GM18508 (cell line): ENCODE data around the gene FAM50A.
"Not testable (repeated sequence)": the region's sequence is repeated elsewhere in the genome, so short reads cannot be mapped to it uniquely, and the experiment has no call there.

Experiments
- ATAC-seq: cut with Tn5 transposase; IDR thresholded peaks from one replicate; pipeline ENCODE4 v1.9.1; 2021; ENCODE audit warnings: moderate number of reproducible peaks; ENCODE audit not compliant: insufficient read depth, unreplicated experiment

Gene FAM50A

GRCh38 chrX:154443992-154444754 is at the start of gene FAM50A:
Gene FAM50A (plus strand): TSS chrX:154444141. CDS start chrX:154444236, 95 bp downstream.
- no peak for ATAC-seq

- ATAC-seq: not testable (repeated sequence)
Measured at GRCh38 chrX:154396363-154396762, 47.6 kb upstream of the FAM50A start.

GRCh38 chrX:154396973-154397887 is 46.7 kb upstream of the FAM50A start:
- no peak for ATAC-seq

GRCh38 chrX:154397888-154398667 is 45.9 kb upstream of the FAM50A start, which contains the start of gene RPL10:
Gene RPL10 (plus strand): TSS chrX:154398377. CDS start chrX:154398520, 143 bp downstream.
- ATAC-seq: peak; percentile 55

- ATAC-seq: peak; percentile 19
Measured at GRCh38 chrX:154398668-154399526, 45.0 kb upstream of the FAM50A start.

- ATAC-seq: no peak
Measured at GRCh38 chrX:154399527-154400368, 44.2 kb upstream of the FAM50A start.

GRCh38 chrX:154400369-154400817 is 43.5 kb upstream of the FAM50A start:
- ATAC-seq: not testable (repeated sequence)

- no peak for ATAC-seq
Measured at GRCh38 chrX:154401045-154401799, 42.7 kb upstream of the FAM50A start.

- ATAC-seq: no peak
Measured at GRCh38 chrX:154401918-154402621, 41.9 kb upstream of the FAM50A start.

- no peak for ATAC-seq
Measured at GRCh38 chrX:154402622-154403127, 41.3 kb upstream of the FAM50A start.

GRCh38 chrX:154403192-154403591 is 40.7 kb upstream of the FAM50A start:
- no peak for ATAC-seq

GRCh38 chrX:154403858-154404257 is 40.1 kb upstream of the FAM50A start:
- ATAC-seq: no peak

GRCh38 chrX:154404625-154405192 is 39.2 kb upstream of the FAM50A start:
- no peak for ATAC-seq

- ATAC-seq: no peak
Measured at GRCh38 chrX:154408659-154409221, 35.2 kb upstream of the FAM50A start.

GRCh38 chrX:154409222-154409871 is 34.6 kb upstream of the FAM50A start, which contains the start of gene DNASE1L1:
Gene DNASE1L1 (minus strand): TSS chrX:154409254. CDS start chrX:154405568, 3,686 bp downstream.
- ATAC-seq: no peak

- no peak for ATAC-seq
Measured at GRCh38 chrX:154411981-154412340, 32.0 kb upstream of the FAM50A start.
